Smooth muscle cell (in vitro differentiated cells): ENCODE measurements around the gene LUM. TPM values are rescaled to one million over a fixed set of nuclear protein-coding genes. Genes with fewer than 3 reads are reported as not detected.

Experiments
- DNase-seq: peaks from one replicate; lab custom pipeline; 2025; ENCODE audit not compliant: unreplicated experiment; lab: John Stamatoyannopoulos, UW
- H2AFZ ChIP-seq: fragments of 200-600 bp; sonication (generic); 2 replicates; pipeline ENCODE4 v1.6.0; 2016; ENCODE audit warnings: antibody characterized with exemption, low read depth, mild to moderate bottlenecking
- H3F3A ChIP-seq: fragments of 200-600 bp; sonication (generic); 2 replicates; pipeline ENCODE4 v1.6.0; 2017; ENCODE audit warnings: antibody characterized with exemption, low read depth
- H3K27ac ChIP-seq: fragments of 200-600 bp; sonication (generic); 2 replicates; pipeline ENCODE4 v1.5.1; 2016; ENCODE audit warnings: low read depth, mild to moderate bottlenecking
- H3K27me3 ChIP-seq: fragments of 200-600 bp; sonication (generic); 2 replicates; pipeline ENCODE4 v1.6.1; 2016; ENCODE audit warnings: low read depth, mild to moderate bottlenecking
- H3K36me3 ChIP-seq: fragments of 200-600 bp; sonication (generic); 2 replicates; pipeline ENCODE4 v1.5.1; 2016; ENCODE audit warnings: low read depth
- H3K4me1 ChIP-seq: fragments of 200-600 bp; sonication (generic); 2 replicates; pipeline ENCODE4 v1.5.1; 2016; ENCODE audit warnings: low read depth
- H3K4me2 ChIP-seq: fragments of 200-600 bp; sonication (generic); 2 replicates; pipeline ENCODE4 v1.6.0; 2016; ENCODE audit warnings: mild to moderate bottlenecking
- H3K4me3 ChIP-seq: fragments of 200-600 bp; sonication (generic); 2 replicates; pipeline ENCODE4 v1.5.1; 2016; ENCODE audit warnings: mild to moderate bottlenecking
- H3K79me2 ChIP-seq: fragments of 200-600 bp; sonication (generic); 2 replicates; pipeline ENCODE4 v1.6.0; 2016; ENCODE audit warnings: low read depth, mild to moderate bottlenecking
- H3K9ac ChIP-seq: fragments of 200-600 bp; sonication (generic); 2 replicates; pipeline ENCODE4 v1.6.0; 2016; ENCODE audit warnings: low read depth
- H3K9me3 ChIP-seq: fragments of 200-600 bp; sonication (generic); replicated peaks from 2 replicates; pipeline ENCODE4 v1.5.1; 2016; ENCODE audit warnings: low read depth
- H4K20me1 ChIP-seq: fragments of 200-600 bp; sonication (generic); 2 replicates; pipeline ENCODE4 v1.6.0; 2016; ENCODE audit warnings: low read depth
- CTCF ChIP-seq: fragments of 200-600 bp; sonication (generic); IDR thresholded peaks from 2 replicates; pipeline ENCODE4 v1.5.1; 2017; ENCODE audit warnings: borderline replicate concordance, mild to moderate bottlenecking, antibody characterized with exemption; ENCODE audit not compliant: insufficient read depth, poor library complexity, severe bottlenecking
- WGBS: methylation state at CpG from one replicate; pipeline ENCODE4 v1.1.7; 2016; ENCODE audit warnings: low lambda C conversion rate; 5-methylcytosine and 5-hydroxymethylcytosine counted together
- polyA plus RNA-seq: library from polyadenylated mRNA; unstranded; fragments of >200 nt; fragmentation: Nextera tagmentation; extraction: Ambion mirVana; gene quantifications from 2 replicates; pipeline ENCODE4 v1.2.1, GENCODE V29; 2016
- total RNA-seq: library from RNA; depleted of rRNA; stranded (reverse); fragments of >200 nt; gene quantifications from 2 replicates; pipeline ENCODE4 v1.2.3, GENCODE V29; 2014

LUM gene
- total and polyA plus RNA-seq, 2 experiments from 2014 or later = 5,541 to 7,849 TPM

- Histone ChIP-seq H3K4me3 (no peak overlapping the region), H3K27ac (peak overlapping the region; percentile 31), H4K20me1 (no peaks in the 10 kb centered on the region), H3K9ac (no peak overlapping the region), H3K36me3 (peaks cover 31% of the 10 kb centered on the region), H3K27me3 (no peaks in the 10 kb centered on the region), H3K4me1 (no peaks in the 10 kb centered on the region), H3K9me3 (no peaks in the 10 kb centered on the region), H3K4me2 (peak overlapping the region; percentile 48), H3K79me2 (peaks cover 14% of the 10 kb centered on the region), H2AFZ (no peak overlapping the region), H3F3A (no peaks in the 10 kb centered on the region)
- TF ChIP-seq CTCF = no peak
- 43% methylated on average over 3 of the region's 3 CpGs for WGBS
- DNase-seq = no peak
Observed at GRCh38 chr12:91154131-91154530, 42.8 kb upstream of the LUM start.

GRCh38 chr12:91144053-91144452, 32.8 kb upstream of the LUM start:
- peak overlapping the region; percentile 32 for H3K27ac ChIP-seq

GRCh38 chr12:91143206-91143605, 31.9 kb upstream of the LUM start:
- WGBS = 44% methylated on average over 3 of the region's 3 CpGs
- no peak for DNase-seq
- peak overlapping the region; percentile 1 for H3K4me2 ChIP-seq
- no peaks in the 10 kb centered on the region for H3K79me2 ChIP-seq
- no peaks in the 10 kb centered on the region for H3K27me3 ChIP-seq
- peaks cover 26% of the 10 kb centered on the region for H3K4me1 ChIP-seq
- no peaks in the 10 kb centered on the region for H4K20me1 ChIP-seq
- H2AFZ ChIP-seq = no peak overlapping the region
- TF ChIP-seq CTCF = no peak
- H3K9ac ChIP-seq = no peak overlapping the region
- H3F3A ChIP-seq = peaks cover 42% of the 10 kb centered on the region
- H3K27ac ChIP-seq = peak overlapping the region; percentile 93
- H3K36me3 ChIP-seq = no peaks in the 10 kb centered on the region
- H3K9me3 ChIP-seq = peaks cover 3% of the 10 kb centered on the region
- no peak overlapping the region for H3K4me3 ChIP-seq

More at GRCh38 chr12:91144053-91144452, 32.8 kb upstream of the LUM start:
- Histone ChIP-seq H3K9ac (no peak overlapping the region), H4K20me1 (no peaks in the 10 kb centered on the region), H3K4me1 (peaks cover 20% of the 10 kb centered on the region), H3K9me3 (peaks cover 3% of the 10 kb centered on the region), H3K36me3 (no peaks in the 10 kb centered on the region), H3K27me3 (no peaks in the 10 kb centered on the region), H3F3A (peaks cover 37% of the 10 kb centered on the region), H3K4me3 (no peak overlapping the region), H3K4me2 (no peak overlapping the region), H2AFZ (no peak overlapping the region), H3K79me2 (no peaks in the 10 kb centered on the region)
- TF ChIP-seq CTCF = no peak
- DNase-seq = no peak
- 87% methylated on average over 2 of the region's 2 CpGs for WGBS

GRCh38 chr12:91142221-91142631, 30.9 kb upstream of the LUM start:
- no peaks in the 10 kb centered on the region for H3K9me3 ChIP-seq
- H3K27ac ChIP-seq = peak overlapping the region; percentile 93
- peak overlapping the region; percentile 20 for H3K9ac ChIP-seq
- no peaks in the 10 kb centered on the region for H3K36me3 ChIP-seq
- DNase-seq = no peak
- no peak overlapping the region for H3K4me3 ChIP-seq
- peak overlapping the region; percentile 69 for H3K4me2 ChIP-seq
- H4K20me1 ChIP-seq = no peaks in the 10 kb centered on the region
- no peaks in the 10 kb centered on the region for H3K27me3 ChIP-seq
- no peaks in the 10 kb centered on the region for H3K79me2 ChIP-seq
- no peak for TF ChIP-seq CTCF
- 21% methylated on average over 3 of the region's 3 CpGs for WGBS
- peaks cover 49% of the 10 kb centered on the region for H3F3A ChIP-seq
- peaks cover 30% of the 10 kb centered on the region for H3K4me1 ChIP-seq
- no peak overlapping the region for H2AFZ ChIP-seq
